ENCODE measurements around the gene SEMA5B.

The SEMA5B gene

GRCh38 chr3:122927726-122928125 lies 99.8 kb downstream of the SEMA5B start:
- Histone ChIP-seq H3K36me3 (ENCODE audit: control insufficient read depth, insufficient read depth, low read length) (no peaks in the 10 kb centered on the region), H3K4me3 (ENCODE audit: low read length) (no peak overlapping the region), H3K27ac (ENCODE audit: low read depth, low read length) (no peak overlapping the region), H3K27me3 (ENCODE audit: control insufficient read depth, insufficient read depth, low read length) (peaks cover 5% of the 10 kb centered on the region), H3K4me1 (ENCODE audit: control insufficient read depth, insufficient read depth, low read length) (no peaks in the 10 kb centered on the region), H3K9ac (ENCODE audit: low read length) (no peak overlapping the region)

GRCh38 chr3:122926811-122927210 lies 100.8 kb downstream of the SEMA5B start:
- H3K27me3 ChIP-seq (ENCODE audit: control insufficient read depth, insufficient read depth, low read length): peaks cover 12% of the 10 kb centered on the region
- no peaks in the 10 kb centered on the region for H3K4me1 ChIP-seq (ENCODE audit: control insufficient read depth, insufficient read depth, low read length)
- no peak overlapping the region for H3K9ac ChIP-seq (ENCODE audit: low read length)
- H3K27ac ChIP-seq (ENCODE audit: low read depth, low read length): no peak overlapping the region
- no peak overlapping the region for H3K4me3 ChIP-seq (ENCODE audit: low read length)
- no peaks in the 10 kb centered on the region for H3K36me3 ChIP-seq (ENCODE audit: control insufficient read depth, insufficient read depth, low read length)

GRCh38 chr3:122926322-122926721 lies 101.2 kb downstream of the SEMA5B start:
- Histone ChIP-seq H3K27me3 (ENCODE audit: control insufficient read depth, insufficient read depth, low read length) (peaks cover 12% of the 10 kb centered on the region), H3K27ac (ENCODE audit: low read depth, low read length) (no peak overlapping the region), H3K36me3 (ENCODE audit: control insufficient read depth, insufficient read depth, low read length) (no peaks in the 10 kb centered on the region), H3K9ac (ENCODE audit: low read length) (no peak overlapping the region), H3K4me1 (ENCODE audit: control insufficient read depth, insufficient read depth, low read length) (no peaks in the 10 kb centered on the region), H3K4me3 (ENCODE audit: low read length) (no peak overlapping the region)

- no peak overlapping the region for H3K27ac ChIP-seq (ENCODE audit: low read depth, low read length)
- H3K4me3 ChIP-seq (ENCODE audit: low read length): no peak overlapping the region
- H3K9ac ChIP-seq (ENCODE audit: low read length): no peak overlapping the region
- H3K36me3 ChIP-seq (ENCODE audit: control insufficient read depth, insufficient read depth, low read length): no peaks in the 10 kb centered on the region
- H3K4me1 ChIP-seq (ENCODE audit: control insufficient read depth, insufficient read depth, low read length): no peaks in the 10 kb centered on the region
- peaks cover 16% of the 10 kb centered on the region for H3K27me3 ChIP-seq (ENCODE audit: control insufficient read depth, insufficient read depth, low read length)
These were observed 101.8 kb downstream of the SEMA5B start for GRCh38 chr3:122925756-122926155.

GRCh38 chr3:122924056-122924455 lies 103.5 kb downstream of the SEMA5B start:
- Histone ChIP-seq H3K27me3 (ENCODE audit: control insufficient read depth, insufficient read depth, low read length) (peaks cover 16% of the 10 kb centered on the region), H3K36me3 (ENCODE audit: control insufficient read depth, insufficient read depth, low read length) (no peaks in the 10 kb centered on the region), H3K27ac (ENCODE audit: low read depth, low read length) (no peak overlapping the region), H3K9ac (ENCODE audit: low read length) (no peak overlapping the region), H3K4me3 (ENCODE audit: low read length) (no peak overlapping the region), H3K4me1 (ENCODE audit: control insufficient read depth, insufficient read depth, low read length) (no peaks in the 10 kb centered on the region)

- no peak overlapping the region for H3K27ac ChIP-seq (ENCODE audit: low read depth, low read length)
- H3K4me1 ChIP-seq (ENCODE audit: control insufficient read depth, insufficient read depth, low read length): no peaks in the 10 kb centered on the region
- H3K4me3 ChIP-seq (ENCODE audit: low read length): no peak overlapping the region
- H3K36me3 ChIP-seq (ENCODE audit: control insufficient read depth, insufficient read depth, low read length): no peaks in the 10 kb centered on the region
- no peak overlapping the region for H3K9ac ChIP-seq (ENCODE audit: low read length)
- peaks cover 16% of the 10 kb centered on the region for H3K27me3 ChIP-seq (ENCODE audit: control insufficient read depth, insufficient read depth, low read length)
These were observed 104.0 kb downstream of the SEMA5B start for GRCh38 chr3:122923611-122924010.

- H3K9ac ChIP-seq (ENCODE audit: low read length): no peak overlapping the region
- no peaks in the 10 kb centered on the region for H3K4me1 ChIP-seq (ENCODE audit: control insufficient read depth, insufficient read depth, low read length)
- H3K4me3 ChIP-seq (ENCODE audit: low read length): peak overlapping the region; percentile 32
- H3K27me3 ChIP-seq (ENCODE audit: control insufficient read depth, insufficient read depth, low read length): peaks cover 16% of the 10 kb centered on the region
- H3K36me3 ChIP-seq (ENCODE audit: control insufficient read depth, insufficient read depth, low read length): no peaks in the 10 kb centered on the region
- H3K27ac ChIP-seq (ENCODE audit: low read depth, low read length): no peak overlapping the region
These were observed 105.5 kb downstream of the SEMA5B start for GRCh38 chr3:122921791-122922651.

- no peak overlapping the region for H3K4me3 ChIP-seq (ENCODE audit: low read length)
- H3K27ac ChIP-seq (ENCODE audit: low read depth, low read length): no peak overlapping the region
- H3K36me3 ChIP-seq (ENCODE audit: control insufficient read depth, insufficient read depth, low read length): no peaks in the 10 kb centered on the region
- H3K9ac ChIP-seq (ENCODE audit: low read length): no peak overlapping the region
- peaks cover 16% of the 10 kb centered on the region for H3K27me3 ChIP-seq (ENCODE audit: control insufficient read depth, insufficient read depth, low read length)
- H3K4me1 ChIP-seq (ENCODE audit: control insufficient read depth, insufficient read depth, low read length): no peaks in the 10 kb centered on the region
These were observed 106.6 kb downstream of the SEMA5B start for GRCh38 chr3:122920986-122921385.

GRCh38 chr3:122919291-122919610 lies 108.3 kb downstream of the SEMA5B start:
- H3K27me3 ChIP-seq (ENCODE audit: control insufficient read depth, insufficient read depth, low read length): peaks cover 17% of the 10 kb centered on the region

GRCh38 chr3:122918576-122919290 lies 108.8 kb downstream of the SEMA5B start:
- H3K36me3 ChIP-seq (ENCODE audit: control insufficient read depth, insufficient read depth, low read length): no peaks in the 10 kb centered on the region

More at GRCh38 chr3:122919291-122919610, 108.3 kb downstream of the SEMA5B start:
- no peak overlapping the region for H3K4me3 ChIP-seq (ENCODE audit: low read length)
- no peaks in the 10 kb centered on the region for H3K4me1 ChIP-seq (ENCODE audit: control insufficient read depth, insufficient read depth, low read length)
- H3K36me3 ChIP-seq (ENCODE audit: control insufficient read depth, insufficient read depth, low read length): no peaks in the 10 kb centered on the region
- H3K9ac ChIP-seq (ENCODE audit: low read length): no peak overlapping the region
- H3K27ac ChIP-seq (ENCODE audit: low read depth, low read length): no peak overlapping the region

GRCh38 chr3:122917412-122917811 lies 110.2 kb downstream of the SEMA5B start:
- Histone ChIP-seq H3K27ac (ENCODE audit: low read depth, low read length) (no peak overlapping the region), H3K4me1 (ENCODE audit: control insufficient read depth, insufficient read depth, low read length) (no peaks in the 10 kb centered on the region), H3K4me3 (ENCODE audit: low read length) (no peak overlapping the region), H3K27me3 (ENCODE audit: control insufficient read depth, insufficient read depth, low read length) (peaks cover 12% of the 10 kb centered on the region), H3K36me3 (ENCODE audit: control insufficient read depth, insufficient read depth, low read length) (no peaks in the 10 kb centered on the region), H3K9ac (ENCODE audit: low read length) (no peak overlapping the region)

More at GRCh38 chr3:122918576-122919290, 108.8 kb downstream of the SEMA5B start:
- Histone ChIP-seq H3K4me3 (ENCODE audit: low read length) (no peak overlapping the region), H3K27me3 (ENCODE audit: control insufficient read depth, insufficient read depth, low read length) (peaks cover 19% of the 10 kb centered on the region), H3K9ac (ENCODE audit: low read length) (no peak overlapping the region), H3K4me1 (ENCODE audit: control insufficient read depth, insufficient read depth, low read length) (no peaks in the 10 kb centered on the region), H3K27ac (ENCODE audit: low read depth, low read length) (no peak overlapping the region)

GRCh38 chr3:122916580-122916979 lies 111.0 kb downstream of the SEMA5B start:
- Histone ChIP-seq H3K4me1 (ENCODE audit: control insufficient read depth, insufficient read depth, low read length) (no peaks in the 10 kb centered on the region), H3K27ac (ENCODE audit: low read depth, low read length) (no peak overlapping the region), H3K9ac (ENCODE audit: low read length) (no peak overlapping the region), H3K36me3 (ENCODE audit: control insufficient read depth, insufficient read depth, low read length) (no peaks in the 10 kb centered on the region), H3K4me3 (ENCODE audit: low read length) (no peak overlapping the region), H3K27me3 (ENCODE audit: control insufficient read depth, insufficient read depth, low read length) (peaks cover 10% of the 10 kb centered on the region)

Data from rectal smooth muscle tissue (tissue), 1 donor.